Measurements from ENCODE around the gene NCAPD2.

NCAPD2 gene, protein sequence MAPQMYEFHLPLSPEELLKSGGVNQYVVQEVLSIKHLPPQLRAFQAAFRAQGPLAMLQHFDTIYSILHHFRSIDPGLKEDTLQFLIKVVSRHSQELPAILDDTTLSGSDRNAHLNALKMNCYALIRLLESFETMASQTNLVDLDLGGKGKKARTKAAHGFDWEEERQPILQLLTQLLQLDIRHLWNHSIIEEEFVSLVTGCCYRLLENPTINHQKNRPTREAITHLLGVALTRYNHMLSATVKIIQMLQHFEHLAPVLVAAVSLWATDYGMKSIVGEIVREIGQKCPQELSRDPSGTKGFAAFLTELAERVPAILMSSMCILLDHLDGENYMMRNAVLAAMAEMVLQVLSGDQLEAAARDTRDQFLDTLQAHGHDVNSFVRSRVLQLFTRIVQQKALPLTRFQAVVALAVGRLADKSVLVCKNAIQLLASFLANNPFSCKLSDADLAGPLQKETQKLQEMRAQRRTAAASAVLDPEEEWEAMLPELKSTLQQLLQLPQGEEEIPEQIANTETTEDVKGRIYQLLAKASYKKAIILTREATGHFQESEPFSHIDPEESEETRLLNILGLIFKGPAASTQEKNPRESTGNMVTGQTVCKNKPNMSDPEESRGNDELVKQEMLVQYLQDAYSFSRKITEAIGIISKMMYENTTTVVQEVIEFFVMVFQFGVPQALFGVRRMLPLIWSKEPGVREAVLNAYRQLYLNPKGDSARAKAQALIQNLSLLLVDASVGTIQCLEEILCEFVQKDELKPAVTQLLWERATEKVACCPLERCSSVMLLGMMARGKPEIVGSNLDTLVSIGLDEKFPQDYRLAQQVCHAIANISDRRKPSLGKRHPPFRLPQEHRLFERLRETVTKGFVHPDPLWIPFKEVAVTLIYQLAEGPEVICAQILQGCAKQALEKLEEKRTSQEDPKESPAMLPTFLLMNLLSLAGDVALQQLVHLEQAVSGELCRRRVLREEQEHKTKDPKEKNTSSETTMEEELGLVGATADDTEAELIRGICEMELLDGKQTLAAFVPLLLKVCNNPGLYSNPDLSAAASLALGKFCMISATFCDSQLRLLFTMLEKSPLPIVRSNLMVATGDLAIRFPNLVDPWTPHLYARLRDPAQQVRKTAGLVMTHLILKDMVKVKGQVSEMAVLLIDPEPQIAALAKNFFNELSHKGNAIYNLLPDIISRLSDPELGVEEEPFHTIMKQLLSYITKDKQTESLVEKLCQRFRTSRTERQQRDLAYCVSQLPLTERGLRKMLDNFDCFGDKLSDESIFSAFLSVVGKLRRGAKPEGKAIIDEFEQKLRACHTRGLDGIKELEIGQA (N-terminal part only)

DNA sequence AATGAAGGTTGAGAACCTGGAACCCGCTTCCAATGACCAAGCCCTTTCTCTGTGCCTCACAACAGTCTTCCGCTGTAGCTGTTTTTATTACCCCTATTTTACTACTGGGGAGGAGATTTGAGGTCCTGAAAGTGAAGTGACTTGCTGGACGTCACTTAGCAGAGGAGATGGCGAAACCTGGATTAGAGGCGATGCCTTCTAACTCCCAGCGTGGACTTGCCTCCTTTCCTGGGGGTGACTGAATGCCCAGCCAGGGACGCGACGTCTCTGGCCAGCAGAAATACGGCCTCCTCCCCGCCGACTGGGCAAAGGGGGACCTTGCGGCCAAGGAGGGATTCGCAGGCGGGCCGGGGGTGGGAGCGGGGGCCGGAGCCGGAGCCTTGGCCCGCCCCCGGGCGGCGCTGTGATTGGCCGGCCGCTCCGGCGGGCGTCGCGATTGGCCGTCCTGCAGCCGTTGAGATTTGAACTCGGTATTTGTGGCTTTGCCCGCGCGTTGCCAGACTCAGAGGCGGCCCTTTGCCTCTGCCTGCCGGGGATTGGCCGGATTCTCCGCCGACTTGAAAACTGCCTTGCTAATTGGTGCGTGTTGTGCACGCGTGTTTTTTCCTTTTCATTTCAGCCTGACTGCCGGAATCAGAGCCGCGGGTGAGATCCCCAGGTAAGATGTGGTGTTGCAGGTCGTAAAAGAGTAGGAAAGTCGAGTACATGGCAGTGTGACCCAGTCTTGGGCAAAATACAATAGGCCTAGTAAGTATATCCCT, at the start of gene NCAPD2:
TSS of gene NCAPD2 (plus strand) at position 606 of the 761 bp plus-strand sequence. CDS start 997 bp downstream, outside the sequence.
- DNase-seq = peak; percentile 93

DNA sequence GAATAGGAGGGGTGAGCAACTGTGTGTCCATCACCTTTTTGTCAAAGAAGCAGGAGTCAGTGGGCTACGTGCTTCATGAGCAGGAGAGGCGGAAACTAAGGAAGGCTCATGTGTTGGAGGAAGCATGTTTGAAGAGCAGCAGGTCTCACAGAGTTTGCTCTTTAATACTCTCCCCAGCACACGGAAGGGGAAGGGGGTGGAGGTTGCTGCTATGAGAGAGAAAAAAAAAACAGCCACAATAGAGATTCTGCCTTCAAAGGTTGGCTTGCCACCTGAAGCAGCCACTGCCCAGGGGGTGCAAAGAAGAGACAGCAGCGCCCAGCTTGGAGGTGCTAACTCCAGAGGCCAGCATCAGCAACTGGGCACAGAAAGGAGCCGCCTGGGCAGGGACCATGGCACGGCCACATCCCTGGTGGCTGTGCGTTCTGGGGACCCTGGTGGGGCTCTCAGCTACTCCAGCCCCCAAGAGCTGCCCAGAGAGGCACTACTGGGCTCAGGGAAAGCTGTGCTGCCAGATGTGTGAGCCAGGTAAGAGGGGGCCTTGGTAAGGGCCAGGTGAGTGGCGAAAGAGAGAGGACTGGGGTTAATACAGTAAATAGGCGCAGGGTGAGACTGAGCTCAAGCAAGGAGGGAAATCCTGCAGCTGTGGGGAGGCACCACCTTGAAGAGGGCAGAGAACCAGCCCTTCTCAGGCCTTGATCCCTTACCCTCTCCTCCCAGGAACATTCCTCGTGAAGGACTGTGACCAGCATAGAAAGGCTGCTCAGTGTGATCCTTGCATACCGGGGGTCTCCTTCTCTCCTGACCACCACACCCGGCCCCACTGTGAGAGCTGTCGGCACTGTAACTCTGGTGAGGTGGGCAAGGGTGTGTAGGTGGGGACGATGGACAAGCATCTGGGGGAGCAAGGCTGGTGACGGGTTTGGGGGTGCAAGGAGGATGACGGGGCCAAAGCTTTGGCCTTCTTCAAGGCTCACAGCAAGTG, 48.9 kb upstream of the NCAPD2 start, which contains the start of gene CD27:
TSS of gene CD27 (plus strand) at position 252 of the 985 bp plus-strand sequence. CDS start at position 393, 141 bp downstream.
- no peak for DNase-seq

DNA sequence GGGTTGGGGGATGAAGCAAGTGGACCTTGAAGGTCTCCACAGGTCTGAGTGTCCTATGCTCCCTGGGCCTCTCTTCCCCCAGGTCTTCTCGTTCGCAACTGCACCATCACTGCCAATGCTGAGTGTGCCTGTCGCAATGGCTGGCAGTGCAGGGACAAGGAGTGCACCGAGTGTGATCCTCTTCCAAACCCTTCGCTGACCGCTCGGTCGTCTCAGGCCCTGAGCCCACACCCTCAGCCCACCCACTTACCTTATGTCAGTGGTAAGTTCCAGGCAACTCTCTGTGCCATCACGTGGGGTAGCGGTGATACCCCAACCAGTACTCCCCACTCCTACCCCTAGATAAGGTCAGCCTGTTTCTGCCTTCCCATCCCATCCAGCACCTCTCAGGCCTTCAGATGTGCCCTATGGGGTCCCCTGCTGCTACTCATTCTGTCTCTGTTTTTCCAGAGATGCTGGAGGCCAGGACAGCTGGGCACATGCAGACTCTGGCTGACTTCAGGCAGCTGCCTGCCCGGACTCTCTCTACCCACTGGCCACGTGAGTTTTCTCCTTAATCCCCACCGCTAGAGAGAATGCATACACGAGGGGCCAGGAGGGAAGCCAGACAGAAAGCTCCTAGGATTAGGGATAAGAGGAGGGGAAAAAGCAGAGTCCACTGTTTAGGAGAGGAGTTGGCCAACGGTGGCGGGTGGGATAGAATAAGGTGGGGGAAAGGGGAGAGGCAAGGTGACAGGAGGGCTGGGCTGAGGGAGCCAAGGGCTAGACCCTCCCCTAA, 43.6 kb upstream of the NCAPD2 start:
- DNase-seq = no peak

DNA sequence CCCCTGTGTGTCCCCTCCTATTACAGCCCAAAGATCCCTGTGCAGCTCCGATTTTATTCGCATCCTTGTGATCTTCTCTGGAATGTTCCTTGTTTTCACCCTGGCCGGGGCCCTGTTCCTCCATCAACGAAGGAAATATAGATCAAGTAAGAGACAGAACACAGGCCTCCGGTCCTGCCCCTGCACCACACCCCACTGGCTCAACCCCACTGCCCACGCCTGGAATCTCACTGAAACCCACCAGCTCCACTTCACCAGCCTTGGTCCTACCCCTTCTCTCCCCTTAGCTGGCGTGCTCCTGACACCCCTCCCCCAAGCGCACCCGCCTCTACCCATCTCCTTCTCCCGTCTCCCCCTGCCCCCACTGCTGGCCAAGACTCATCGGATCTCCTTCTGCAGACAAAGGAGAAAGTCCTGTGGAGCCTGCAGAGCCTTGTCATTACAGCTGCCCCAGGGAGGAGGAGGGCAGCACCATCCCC, 43.0 kb upstream of the NCAPD2 start:
- no peak for DNase-seq

DNA sequence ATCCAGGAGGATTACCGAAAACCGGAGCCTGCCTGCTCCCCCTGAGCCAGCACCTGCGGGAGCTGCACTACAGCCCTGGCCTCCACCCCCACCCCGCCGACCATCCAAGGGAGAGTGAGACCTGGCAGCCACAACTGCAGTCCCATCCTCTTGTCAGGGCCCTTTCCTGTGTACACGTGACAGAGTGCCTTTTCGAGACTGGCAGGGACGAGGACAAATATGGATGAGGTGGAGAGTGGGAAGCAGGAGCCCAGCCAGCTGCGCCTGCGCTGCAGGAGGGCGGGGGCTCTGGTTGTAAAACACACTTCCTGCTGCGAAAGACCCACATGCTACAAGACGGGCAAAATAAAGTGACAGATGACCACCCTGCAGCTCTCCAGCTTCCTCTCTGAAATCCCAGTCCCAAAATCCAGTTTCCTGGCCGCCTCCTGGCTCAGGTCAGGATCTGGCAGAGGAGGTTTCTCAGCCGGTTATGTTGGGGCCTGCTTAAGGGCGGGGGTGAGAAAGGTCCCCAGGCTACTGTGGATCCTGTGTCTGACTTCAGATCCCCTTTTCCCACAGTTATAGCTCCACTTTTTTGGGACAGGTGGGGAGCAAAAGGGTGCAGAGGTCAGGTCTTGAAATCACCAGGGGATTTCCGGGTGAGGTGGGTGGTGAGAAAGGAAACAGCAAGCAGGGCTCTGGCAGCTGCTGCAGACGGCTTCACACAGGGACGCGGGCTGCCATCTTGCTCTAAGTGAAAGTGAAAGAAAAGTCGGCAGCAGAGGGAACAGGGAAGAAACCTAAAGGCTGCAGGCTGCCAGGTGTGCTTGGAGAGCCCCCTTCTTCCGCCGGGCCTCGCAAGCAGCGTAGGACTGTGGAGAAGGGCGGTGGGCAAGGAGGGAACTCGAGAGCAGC, 42.3 kb upstream of the NCAPD2 start, which contains the start of gene TAPBPL:
TSS of gene TAPBPL (plus strand) at position 695 of the 897 bp plus-strand sequence. CDS start 207 bp downstream, outside the sequence.
- peak; percentile 86 for DNase-seq

DNA sequence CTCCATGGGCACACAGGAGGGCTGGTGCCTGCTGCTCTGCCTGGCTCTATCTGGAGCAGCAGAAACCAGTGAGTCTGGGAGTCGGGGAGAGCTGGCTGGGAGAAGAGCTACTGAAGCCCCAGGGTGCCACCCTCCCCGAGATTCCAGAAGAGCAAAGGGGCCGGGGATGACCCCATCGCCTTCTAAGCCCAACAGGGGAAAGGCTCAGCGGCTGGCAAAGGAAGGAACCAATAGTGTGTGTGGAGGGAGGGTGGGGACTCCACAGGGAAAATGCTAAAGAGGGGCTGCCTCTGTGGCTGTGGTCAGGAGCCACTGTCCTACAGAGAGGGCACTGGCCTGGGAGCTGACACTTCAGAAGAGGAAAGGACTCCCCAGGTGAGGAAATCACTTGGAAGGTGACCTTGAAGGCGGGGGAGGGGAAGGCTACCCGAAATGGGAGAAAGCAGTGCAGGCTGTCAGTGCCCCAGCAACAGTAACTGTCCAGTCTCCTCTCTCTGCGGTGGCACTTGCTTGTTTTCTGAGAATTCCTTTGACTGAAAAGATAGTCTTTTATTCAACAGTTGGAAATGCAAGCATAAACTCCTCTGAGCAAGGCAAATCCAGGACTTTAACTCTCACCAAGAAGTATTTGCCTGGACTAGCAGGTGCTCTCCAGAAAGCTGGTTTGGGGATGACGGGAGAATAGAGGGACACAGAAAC, 41.5 kb upstream of the NCAPD2 start:
- no peak for DNase-seq

DNA sequence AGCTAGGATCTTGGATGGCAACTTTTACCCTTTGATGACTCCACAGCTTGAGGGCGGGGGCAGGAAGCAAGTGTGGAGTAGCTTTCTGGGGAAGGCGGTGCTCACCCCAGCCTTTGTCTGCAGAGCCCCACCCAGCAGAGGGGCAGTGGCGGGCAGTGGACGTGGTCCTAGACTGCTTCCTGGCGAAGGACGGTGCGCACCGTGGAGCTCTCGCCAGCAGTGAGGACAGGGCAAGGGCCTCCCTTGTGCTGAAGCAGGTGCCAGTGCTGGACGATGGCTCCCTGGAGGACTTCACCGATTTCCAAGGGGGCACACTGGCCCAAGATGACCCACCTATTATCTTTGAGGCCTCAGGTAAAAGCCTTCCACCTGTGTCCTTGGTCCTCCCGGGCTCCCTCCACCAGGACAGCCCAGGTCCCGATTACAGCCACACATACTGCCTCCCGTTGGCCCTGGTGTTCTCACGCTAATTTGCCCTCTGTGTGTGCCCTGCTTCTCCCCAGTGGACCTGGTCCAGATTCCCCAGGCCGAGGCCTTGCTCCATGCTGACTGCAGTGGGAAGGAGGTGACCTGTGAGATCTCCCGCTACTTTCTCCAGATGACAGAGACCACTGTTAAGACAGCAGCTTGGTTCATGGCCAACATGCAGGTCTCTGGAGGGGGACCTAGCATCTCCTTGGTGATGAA, 40.8 kb upstream of the NCAPD2 start:
- no peak for DNase-seq

DNA sequence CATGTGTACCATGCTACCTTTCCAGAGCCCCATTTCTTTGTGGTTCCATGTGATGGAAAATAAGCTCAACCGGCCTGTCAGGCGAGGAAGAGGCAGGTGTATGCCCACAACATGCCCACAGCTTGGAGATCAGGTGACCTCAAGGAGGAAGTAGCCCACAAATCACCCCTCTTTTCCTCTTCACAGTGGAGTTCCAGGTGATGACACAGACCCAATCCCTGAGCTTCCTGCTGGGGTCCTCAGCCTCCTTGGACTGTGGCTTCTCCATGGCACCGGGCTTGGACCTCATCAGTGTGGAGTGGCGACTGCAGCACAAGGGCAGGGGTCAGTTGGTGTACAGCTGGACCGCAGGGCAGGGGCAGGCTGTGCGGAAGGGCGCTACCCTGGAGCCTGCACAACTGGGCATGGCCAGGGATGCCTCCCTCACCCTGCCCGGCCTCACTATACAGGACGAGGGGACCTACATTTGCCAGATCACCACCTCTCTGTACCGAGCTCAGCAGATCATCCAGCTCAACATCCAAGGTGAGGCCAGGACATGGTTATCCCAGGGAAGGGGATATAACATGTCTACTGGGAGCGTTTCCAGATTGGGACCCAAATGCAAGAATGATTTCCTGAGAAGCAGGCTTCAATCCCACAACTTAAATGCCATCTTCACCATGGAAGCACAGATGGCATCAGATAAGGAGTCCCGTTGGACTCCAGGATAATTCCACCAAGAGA, 36.5 kb upstream of the NCAPD2 start:
- DNase-seq = no peak

DNA sequence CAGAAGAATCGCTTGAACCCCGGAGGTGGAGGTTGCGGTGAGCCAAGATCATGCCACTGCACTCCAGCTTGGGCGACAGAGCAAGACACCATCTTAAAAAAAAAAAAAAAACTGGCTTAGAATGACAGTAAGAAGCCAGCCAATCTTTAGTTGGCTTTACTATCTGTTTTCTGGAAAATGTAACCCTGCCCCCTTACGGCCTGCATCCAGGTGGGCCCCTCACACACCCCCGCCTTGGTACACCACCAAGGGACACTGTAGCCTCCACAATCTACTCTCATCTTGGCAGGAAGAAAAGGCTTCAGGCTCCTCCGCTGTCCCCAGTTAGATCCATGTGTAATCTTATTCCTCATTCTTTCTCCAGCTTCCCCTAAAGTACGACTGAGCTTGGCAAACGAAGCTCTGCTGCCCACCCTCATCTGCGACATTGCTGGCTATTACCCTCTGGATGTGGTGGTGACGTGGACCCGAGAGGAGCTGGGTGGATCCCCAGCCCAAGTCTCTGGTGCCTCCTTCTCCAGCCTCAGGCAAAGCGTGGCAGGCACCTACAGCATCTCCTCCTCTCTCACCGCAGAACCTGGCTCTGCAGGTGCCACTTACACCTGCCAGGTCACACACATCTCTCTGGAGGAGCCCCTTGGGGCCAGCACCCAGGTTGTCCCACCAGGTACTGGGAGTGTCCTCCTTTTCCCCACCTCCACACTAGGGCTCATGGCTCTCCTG, 35.5 kb upstream of the NCAPD2 start:
- DNase-seq = no peak

DNA sequence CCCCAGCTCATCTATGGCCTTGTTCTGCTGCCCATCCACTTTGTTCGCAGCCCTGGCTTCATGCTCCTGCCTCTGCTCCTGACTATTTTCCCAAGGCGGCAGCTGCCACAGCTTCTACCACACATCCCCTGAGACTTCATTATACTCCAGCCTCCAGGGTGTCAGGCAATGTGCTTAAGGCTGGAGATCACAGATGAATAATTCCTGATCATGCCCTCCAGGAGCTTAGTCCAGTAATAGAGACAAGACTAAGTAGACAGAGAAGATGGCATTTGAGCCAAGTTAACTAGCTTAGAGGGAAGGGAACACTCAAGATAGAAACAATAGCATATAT, 34.9 kb upstream of the NCAPD2 start:
- DNase-seq = no peak

DNA sequence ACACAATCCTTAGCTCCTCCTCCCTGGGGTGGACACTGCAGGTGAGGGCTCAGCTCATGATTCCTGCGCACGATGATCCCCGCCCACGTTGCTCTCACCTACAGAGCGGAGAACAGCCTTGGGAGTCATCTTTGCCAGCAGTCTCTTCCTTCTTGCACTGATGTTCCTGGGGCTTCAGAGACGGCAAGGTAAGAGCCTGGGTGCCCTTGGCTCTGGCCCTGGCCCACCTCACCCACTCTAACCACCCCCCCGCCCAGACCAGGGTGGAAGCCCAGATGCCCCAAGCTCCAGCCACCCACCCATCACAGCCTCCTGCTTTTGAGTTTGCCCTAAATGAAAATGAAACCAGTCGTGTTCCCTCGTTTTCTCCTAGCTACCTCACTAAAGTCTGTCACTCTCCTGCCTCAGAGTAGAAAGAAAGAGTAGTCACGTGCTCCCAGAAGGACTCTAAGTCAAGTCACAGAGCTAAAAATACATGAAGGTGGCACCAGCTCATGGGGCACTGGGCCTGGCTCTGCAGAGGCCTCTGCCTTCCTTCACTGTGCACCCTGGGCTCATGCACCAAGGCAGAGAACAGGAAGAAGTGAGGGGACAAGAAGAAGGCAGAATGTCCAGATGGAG, 33.0 kb upstream of the NCAPD2 start:
- no peak for DNase-seq

DNA sequence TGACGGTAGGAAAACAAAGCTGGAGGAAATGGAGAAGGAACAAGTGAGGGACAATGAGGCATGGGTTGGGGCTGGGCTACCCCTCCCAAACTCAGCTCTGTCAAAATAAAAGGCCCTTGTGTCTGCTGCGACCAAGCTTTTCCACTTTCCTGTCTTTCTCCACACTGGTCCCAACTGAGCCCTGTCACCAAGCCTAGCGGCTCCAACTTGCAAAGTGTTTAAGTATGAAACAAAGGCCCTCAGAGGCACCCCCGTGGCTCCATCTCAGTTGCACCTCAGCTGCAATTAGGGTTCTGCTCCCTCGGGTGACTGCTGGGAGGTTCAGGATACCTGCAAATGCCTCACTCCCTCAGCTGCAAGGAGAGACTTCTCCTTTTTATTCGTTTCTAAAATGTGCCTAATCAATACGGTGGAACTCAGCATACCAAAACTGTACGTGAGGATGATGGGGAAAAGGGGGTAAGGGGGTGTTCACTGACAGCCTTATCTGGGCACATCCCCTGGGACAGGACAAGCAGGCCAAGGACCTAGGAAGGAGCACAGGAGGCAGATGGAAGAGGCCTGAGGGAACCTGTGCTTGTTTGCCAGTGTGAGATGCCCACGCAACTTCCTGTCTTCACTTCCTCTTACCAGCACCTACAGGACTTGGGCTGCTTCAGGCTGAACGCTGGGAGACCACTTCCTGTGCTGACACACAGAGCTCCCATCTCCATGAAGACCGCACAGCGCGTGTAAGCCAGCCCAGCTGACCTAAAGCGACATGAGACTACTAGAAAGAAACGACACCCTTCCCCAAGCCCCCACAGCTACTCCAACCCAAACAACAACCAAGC, 32.3 kb upstream of the NCAPD2 start:
- no peak for DNase-seq

DNA sequence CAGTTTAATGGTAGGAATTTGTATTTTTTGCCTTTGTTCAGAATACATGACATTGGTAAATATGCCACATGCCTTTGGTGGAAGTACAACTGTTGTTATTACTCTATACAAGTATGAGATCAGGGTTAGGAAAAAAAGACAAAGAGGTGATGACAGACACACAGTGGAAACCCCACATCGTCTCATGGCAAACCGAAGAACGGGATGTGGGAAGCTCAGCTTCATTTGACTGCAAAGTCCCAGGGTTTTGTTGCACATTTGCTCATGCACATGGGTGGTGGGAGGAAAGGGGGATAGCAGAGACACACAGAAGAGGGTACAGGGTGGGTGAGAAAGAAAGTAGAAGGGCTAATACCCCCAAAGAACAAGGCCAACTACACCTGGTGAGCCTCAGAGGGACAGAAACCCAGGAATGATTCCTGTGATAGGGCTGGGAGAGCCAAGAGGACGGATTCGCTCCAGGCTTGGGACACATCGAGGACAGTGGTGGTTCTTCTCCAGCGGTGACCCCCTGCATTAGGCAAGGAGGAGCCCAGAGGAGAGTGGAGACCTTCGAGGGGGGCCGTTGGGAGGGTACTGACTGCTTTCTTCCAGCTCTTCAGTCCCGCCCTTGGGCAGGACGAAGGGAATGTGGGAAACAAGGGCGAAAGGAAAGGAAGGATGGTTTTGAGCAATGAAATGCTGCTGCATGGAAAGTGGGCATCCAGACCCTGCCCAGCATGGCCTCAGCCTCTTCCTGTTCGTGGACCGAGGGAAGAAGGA, 31.5 kb upstream of the NCAPD2 start:
- DNase-seq = no peak

DNA sequence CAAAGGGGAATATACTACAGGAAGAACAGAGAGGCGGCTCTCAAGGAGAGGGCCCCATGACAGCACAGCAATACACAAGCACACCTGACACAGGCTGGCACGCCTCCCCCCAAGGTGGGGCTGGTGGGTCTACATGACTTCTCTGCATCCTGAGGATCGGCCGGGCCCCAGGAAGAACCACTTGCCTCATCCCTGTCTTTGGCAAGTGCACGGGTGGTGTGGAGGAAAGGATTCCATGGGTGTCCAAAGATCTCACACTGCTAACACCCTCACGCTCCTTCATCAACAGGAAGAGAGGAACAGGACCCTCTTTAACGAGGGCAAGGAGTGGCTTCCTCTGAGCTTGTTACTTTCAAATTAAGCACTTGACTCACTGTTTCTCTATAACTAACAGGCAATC, 30.7 kb upstream of the NCAPD2 start:
- no peak for DNase-seq

All from NCI-H526 treated with DMSO at 0.1 percent for 48 hours (cell line).